Measurements from ENCODE around the gene LARP6.
"Not testable (repeated sequence)": the region's sequence is repeated elsewhere in the genome, so short reads cannot be mapped to it uniquely, and the experiment has no call there.

Gene LARP6

DNA sequence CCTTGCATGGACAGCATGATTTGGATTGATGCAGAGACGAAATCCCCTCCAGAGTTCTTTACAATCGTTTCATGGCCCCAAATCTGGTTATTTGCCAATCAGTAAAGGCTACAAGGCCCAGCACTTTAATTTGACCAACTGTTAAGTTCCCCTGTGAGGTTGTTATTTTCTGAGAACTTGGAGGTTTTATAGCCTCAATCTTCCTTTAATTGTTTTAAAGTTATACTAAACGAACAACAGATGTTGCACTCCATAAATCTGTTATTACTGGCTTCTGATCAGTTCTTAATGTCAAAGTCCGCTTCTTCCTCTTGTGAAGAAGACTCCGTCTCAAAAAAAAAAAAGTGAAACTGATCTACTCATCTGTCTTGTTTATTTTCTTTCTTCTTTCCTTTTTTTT is 30.8 kb downstream of the LARP6 start:
- no peak overlapping the region for H3K27ac Mint-ChIP-seq
- no peaks in the 10 kb centered on the region for H3K36me3 Mint-ChIP-seq
- no peaks in the 10 kb centered on the region for H3K9me3 Mint-ChIP-seq
- H3K4me1 Mint-ChIP-seq = no peaks in the 10 kb centered on the region
- H3K27me3 Mint-ChIP-seq = peaks cover 7% of the 10 kb centered on the region
- no peak overlapping the region for H3K4me3 Mint-ChIP-seq

DNA sequence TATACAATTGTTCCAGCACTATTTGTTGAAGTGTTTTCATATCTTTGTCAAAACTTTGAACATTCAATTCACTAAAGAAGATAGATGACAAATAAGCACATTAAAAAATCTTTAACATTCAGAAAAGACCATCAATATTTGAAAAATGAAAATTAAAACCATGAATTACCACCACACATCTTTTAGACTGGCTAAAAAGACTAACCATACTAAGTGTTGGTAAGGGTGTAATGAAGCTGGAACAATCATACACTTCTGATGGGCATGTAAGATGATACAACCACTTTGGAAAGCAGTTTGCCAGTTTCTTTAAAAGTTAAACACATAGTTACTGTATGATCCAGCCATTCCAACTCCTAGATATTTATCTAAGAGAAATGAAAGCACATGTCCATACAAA is 33.7 kb downstream of the LARP6 start:
- Mint-ChIP-seq H3K9me3 (no peaks in the 10 kb centered on the region), H3K4me1 (no peaks in the 10 kb centered on the region), H3K27ac (no peak overlapping the region), H3K4me3 (no peak overlapping the region), H3K27me3 (peaks cover 1% of the 10 kb centered on the region), H3K36me3 (no peaks in the 10 kb centered on the region)

DNA sequence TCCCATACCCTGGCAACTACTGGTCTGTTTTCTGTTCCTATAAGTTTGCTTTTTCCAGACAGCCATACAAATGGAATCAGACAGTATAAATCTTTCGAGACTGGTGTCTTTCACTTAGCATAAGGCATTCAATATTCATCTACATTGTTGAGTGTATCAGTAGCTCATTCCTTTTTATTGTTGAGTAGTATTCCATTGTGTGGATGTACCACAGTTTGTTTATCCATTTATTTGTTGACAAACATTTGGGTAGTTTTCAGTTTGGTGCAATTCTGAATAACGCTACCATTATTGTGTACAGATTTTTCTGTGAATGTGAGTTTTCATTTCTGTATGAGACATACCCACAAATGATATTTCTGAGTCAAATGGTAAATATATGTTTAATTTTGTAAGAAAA is 35.4 kb downstream of the LARP6 start:
- H3K4me1 Mint-ChIP-seq = no peaks in the 10 kb centered on the region
- no peaks in the 10 kb centered on the region for H3K9me3 Mint-ChIP-seq
- no peak overlapping the region for H3K4me3 Mint-ChIP-seq
- H3K27me3 Mint-ChIP-seq = no peaks in the 10 kb centered on the region
- no peak overlapping the region for H3K27ac Mint-ChIP-seq
- H3K36me3 Mint-ChIP-seq = no peaks in the 10 kb centered on the region

DNA sequence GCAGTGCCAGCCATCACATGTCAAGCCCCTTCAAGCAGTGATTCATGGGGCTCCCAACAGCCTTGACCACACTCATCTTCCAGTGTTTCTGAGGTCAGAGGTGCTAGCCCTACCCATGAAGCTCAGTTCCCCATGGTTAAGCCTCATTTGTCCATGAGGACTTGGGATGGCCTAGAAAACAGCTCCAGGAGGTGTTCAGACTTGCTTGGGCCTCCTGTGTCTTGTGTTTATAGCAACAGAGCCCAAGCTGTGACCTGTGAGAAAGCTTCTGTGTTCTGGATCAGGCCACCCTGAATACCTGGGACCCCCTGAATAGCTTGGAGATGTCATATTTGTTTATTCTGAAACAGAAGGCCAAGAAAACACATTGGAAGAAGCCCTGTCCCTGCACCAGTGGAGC is 36.7 kb downstream of the LARP6 start:
- Mint-ChIP-seq H3K27ac (no peak overlapping the region), H3K9me3 (no peaks in the 10 kb centered on the region), H3K4me3 (no peak overlapping the region), H3K4me1 (no peaks in the 10 kb centered on the region), H3K36me3 (no peaks in the 10 kb centered on the region), H3K27me3 (no peaks in the 10 kb centered on the region)

DNA sequence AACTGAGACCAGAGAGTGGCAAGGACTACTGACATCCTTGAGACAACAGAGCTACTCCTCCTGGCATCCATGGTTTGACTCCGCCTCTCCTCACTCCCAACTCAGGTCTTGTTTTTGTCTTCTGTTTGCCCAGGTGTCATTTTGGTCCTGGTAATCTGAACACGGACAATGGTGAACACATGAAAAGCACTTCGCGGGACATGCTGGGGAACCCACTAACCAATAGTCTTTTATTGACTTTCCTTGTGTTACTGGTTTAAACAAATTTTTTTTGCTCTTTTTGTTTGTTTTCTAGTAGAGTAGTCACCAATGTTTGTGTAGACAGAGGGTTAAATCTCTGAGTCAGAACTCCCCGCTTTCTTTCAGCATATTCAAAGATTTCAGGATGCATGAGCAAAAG is 38.4 kb downstream of the LARP6 start:
- Mint-ChIP-seq H3K27me3 (no peaks in the 10 kb centered on the region), H3K4me3 (no peak overlapping the region), H3K27ac (no peak overlapping the region)

DNA sequence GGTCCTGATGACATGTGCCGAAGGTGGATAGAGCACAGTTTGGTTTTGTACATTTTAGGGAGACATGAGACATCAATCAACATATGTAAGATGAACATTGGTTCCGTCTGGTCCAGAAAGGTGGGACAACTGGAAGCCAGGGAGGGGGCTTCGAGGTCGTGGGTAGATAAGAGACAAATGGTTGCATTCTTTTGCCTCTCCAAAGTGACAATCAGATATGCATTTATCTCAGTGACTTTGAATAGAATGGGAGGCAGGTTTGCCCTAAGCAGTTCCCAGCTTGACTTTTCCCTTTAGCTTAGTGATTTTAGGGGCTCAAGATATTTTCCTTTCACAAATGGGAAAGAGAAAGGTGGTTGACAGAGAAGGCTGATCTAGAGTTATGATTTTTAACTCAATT is 38.9 kb downstream of the LARP6 start:
- H3K4me1 Mint-ChIP-seq, H3K36me3 Mint-ChIP-seq, H3K27ac Mint-ChIP-seq, H3K27me3 Mint-ChIP-seq, H3K4me3 Mint-ChIP-seq, H3K9me3 Mint-ChIP-seq: not testable (repeated sequence)

More for the DNA sequence above, 38.4 kb downstream of the LARP6 start:
- no peaks in the 10 kb centered on the region for H3K9me3 Mint-ChIP-seq
- H3K4me1 Mint-ChIP-seq = peaks cover 4% of the 10 kb centered on the region
- H3K36me3 Mint-ChIP-seq = no peaks in the 10 kb centered on the region

DNA sequence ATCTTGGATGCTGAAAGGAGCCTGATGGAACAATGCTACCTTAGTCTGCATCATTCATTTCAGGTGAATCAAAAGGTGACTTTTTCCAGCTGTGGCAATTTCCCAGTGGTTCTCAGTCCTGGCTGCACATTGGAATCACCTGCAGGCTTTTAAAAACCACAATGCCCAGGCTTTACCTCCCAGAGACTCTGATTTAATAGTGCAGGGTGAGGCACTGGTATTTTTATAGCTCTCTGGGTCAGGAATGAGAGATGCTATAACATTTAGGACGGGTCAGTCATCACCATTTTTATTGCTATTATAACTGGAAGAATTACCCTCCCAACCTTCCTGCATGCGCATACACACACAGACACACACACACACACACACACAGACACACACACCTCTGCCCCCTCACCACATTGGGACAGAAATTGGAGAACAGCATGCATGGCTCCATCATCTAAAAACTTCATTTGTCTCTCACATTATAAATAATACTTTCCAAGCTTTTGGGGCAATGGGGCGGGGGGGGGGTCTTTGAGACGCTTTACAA is 41.1 kb downstream of the LARP6 start:
- Mint-ChIP-seq H3K9me3 (no peaks in the 10 kb centered on the region), H3K27ac (no peak overlapping the region), H3K4me1 (peaks cover 4% of the 10 kb centered on the region), H3K36me3 (no peaks in the 10 kb centered on the region), H3K27me3 (no peaks in the 10 kb centered on the region), H3K4me3 (no peak overlapping the region)

DNA sequence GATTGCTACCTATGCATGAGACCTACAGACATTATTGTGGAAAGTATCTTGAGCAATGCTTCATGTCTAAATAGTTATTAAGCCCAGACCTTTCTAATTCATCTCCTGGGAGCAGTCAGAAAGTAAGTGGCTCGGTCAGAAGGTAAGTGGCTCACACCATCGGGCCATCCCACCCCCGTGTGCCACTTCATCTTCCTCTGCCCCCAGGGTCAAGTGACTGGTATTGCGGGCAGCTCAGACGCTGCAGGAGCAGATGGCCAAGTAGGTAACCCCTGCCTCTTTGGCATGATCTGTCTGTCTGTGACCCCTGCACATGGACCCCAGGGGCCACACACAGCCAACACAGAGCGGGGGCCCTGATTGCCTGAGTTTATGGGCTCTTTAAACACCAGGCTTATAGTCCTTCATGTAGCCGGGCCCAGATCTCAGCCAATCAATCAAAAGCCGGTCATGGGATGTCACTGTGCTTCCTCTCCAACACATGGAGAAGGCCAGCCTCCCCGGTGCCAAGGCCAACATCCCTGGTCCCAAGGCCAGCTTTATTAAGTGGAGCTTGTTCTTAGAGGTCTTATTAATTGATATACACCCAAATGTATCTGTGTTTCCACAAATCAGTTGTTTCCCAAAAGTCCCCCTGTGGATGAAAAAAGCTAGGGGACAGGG is 42.9 kb downstream of the LARP6 start:
- H3K9me3 Mint-ChIP-seq = no peaks in the 10 kb centered on the region
- H3K27me3 Mint-ChIP-seq = no peaks in the 10 kb centered on the region
- no peak overlapping the region for H3K4me3 Mint-ChIP-seq
- H3K36me3 Mint-ChIP-seq = no peaks in the 10 kb centered on the region
- no peak overlapping the region for H3K27ac Mint-ChIP-seq
- H3K4me1 Mint-ChIP-seq = peaks cover 14% of the 10 kb centered on the region

DNA sequence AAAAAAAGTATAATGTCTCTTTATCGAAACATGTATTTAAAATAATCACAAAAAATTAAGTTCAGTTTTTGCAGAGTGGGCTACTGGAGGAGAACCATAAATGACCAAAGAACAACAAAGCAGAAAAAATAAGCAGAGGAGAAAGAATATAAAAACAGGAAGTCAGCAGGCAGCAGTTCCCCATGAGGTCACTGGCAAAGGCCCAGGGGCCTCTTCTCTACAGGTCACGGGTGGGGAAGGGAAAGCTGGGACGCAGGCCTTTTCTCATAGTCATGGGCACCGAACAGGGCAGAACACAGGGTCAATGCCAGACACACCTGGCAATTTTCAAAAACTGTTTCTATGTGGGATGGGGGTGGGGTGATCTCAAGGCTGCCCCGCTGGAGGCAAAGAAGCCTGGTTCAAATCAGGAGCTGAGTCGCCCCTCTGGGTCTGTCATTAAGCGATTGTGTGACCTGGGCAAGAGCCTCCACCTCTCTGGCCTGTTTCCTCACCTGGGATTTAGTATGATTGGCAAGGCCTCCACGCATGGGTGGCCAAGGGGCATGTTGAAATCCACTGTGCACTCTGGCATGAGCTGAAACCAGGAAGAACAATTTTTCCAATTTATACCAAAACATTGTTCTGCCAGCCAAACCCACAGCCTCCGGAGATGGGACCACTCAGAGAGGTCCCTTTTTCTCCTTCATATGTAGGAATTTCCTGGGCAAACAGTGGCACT is 46.8 kb downstream of the LARP6 start:
- no peak overlapping the region for H3K4me3 Mint-ChIP-seq
- no peak overlapping the region for H3K27ac Mint-ChIP-seq
- peaks cover 14% of the 10 kb centered on the region for H3K4me1 Mint-ChIP-seq
- H3K27me3 Mint-ChIP-seq = no peaks in the 10 kb centered on the region
- no peaks in the 10 kb centered on the region for H3K36me3 Mint-ChIP-seq
- no peaks in the 10 kb centered on the region for H3K9me3 Mint-ChIP-seq

DNA sequence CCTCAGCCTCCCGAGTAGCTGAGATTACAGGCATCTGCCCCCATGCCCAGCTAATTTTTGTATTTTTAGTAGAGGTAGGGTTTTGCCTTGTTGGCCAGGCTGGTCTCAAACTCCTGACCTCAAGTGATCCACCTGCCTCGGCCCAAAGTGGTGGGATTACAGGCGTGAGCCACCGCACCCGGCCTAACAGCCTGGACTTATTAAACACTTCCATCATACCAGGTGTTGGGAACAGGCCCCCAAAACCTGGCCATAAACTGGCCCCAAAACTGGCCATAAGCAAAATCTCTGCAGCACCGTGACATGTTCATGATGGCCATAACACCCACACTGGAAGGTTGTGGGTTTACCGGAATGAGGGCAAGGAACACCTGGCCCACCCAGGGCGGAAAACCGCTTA is 49.6 kb downstream of the LARP6 start:
- H3K27ac Mint-ChIP-seq, H3K4me3 Mint-ChIP-seq, H3K27me3 Mint-ChIP-seq, H3K9me3 Mint-ChIP-seq, H3K36me3 Mint-ChIP-seq: not testable (repeated sequence)
- peaks cover 10% of the 10 kb centered on the region for H3K4me1 Mint-ChIP-seq

DNA sequence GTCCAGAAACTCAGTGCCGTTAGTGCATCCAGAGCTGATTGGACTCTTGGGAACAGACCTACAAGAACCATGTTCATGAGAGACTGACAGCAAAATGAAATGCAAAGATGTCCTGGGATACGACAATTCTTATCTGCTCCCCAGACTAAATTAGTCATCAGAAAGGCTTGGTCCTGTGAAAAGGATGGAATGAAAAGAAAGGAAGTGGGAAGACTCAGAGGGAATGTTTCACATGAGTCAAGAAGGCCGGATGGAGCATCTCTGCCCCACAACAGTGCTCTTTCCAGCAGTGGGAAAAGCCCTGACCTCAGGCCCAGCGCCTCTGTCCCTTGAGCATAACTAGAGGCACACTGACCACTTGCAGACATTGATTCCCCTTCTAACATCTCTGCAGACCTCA is 51.3 kb downstream of the LARP6 start:
- H3K9me3 Mint-ChIP-seq = no peaks in the 10 kb centered on the region
- no peaks in the 10 kb centered on the region for H3K27me3 Mint-ChIP-seq
- no peak overlapping the region for H3K4me3 Mint-ChIP-seq
- no peak overlapping the region for H3K27ac Mint-ChIP-seq
- no peaks in the 10 kb centered on the region for H3K36me3 Mint-ChIP-seq
- H3K4me1 Mint-ChIP-seq = peaks cover 10% of the 10 kb centered on the region

DNA sequence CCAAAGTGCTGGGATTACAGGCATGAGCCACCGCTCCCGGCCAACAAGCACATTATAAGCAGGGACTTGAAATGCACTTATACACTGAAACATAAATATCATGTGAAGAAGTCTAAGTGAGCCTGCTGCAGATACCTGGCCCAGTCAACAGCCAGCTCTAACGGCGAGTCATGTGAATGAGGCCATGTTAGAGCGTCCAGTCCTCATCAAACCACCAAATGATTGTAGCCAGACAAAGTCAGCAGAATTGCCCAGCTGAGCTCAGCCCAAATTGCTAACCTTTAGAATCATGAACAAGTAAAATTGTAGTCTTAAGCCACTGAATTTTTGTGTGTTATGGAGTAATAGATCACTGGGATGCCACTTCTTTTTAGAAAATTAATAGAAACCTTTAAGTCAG is 52.8 kb downstream of the LARP6 start:
- Mint-ChIP-seq H3K27ac (no peak overlapping the region), H3K36me3 (no peaks in the 10 kb centered on the region), H3K4me1 (peaks cover under 1% of the 10 kb centered on the region), H3K9me3 (no peaks in the 10 kb centered on the region), H3K4me3 (no peak overlapping the region), H3K27me3 (no peaks in the 10 kb centered on the region)

DNA sequence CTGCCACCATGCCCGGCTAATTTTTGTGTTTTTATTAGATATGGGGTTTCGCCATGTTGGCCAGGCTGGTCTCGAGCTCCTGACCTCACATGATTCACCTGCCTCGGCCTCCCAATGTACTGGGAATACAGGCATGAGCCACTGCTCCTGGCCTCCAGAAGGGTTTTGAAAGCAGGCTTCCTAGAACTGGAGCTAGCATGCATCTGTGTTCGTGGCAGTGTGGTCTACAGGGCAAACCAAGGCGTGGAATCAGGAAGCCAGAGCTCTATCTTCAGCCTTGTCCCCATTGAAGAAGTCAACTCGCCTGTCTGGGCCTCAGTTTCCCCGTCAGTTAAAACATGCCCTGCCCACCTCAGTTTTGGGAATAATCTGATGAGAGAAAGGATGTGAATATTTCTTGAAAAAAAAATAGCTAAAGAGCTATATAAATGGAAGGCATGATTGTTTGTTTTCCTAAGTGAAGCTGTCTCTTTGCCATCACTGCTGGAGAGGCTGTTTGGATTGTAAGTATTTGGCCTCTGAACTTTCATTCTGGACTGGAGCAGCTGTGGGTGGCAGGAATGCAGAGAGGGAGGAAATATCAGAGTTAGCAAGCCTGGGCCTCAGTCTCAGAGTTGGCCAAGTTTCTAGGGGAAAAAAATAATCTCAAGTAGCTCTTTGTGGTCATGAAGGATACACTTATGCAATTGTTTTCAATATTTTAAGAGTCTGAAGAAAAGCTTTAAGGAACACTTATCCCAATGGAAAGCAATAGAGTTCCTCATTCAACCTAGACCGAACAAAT is 54.1 kb downstream of the LARP6 start:
- no peak overlapping the region for H3K27ac Mint-ChIP-seq

DNA sequence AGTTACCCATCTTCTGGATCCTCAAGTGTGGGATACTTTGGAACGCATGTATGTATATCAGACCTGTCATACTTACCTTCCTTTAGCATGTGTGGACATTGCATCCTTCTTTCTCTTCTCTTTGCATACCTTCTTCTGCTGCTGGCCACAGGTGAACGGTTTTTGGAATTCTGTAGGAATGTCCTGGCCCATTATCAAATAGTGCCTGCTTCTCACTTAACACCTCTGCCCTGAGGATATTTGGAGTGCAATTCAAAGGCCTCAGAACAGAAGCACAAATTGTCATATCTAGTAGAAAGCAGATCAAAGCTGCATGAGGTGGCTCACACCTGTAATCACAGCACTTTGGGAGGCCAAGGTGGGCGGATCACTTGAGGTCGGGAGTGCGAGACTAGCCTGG is 56.5 kb downstream of the LARP6 start:
- H3K4me3 Mint-ChIP-seq = no peak overlapping the region
- H3K27me3 Mint-ChIP-seq = no peaks in the 10 kb centered on the region
- no peaks in the 10 kb centered on the region for H3K4me1 Mint-ChIP-seq
- H3K9me3 Mint-ChIP-seq = no peaks in the 10 kb centered on the region
- no peaks in the 10 kb centered on the region for H3K36me3 Mint-ChIP-seq
- H3K27ac Mint-ChIP-seq = no peak overlapping the region

More for the DNA sequence above, 54.1 kb downstream of the LARP6 start:
- Mint-ChIP-seq H3K9me3 (no peaks in the 10 kb centered on the region), H3K4me1 (no peaks in the 10 kb centered on the region), H3K27me3 (no peaks in the 10 kb centered on the region), H3K4me3 (no peak overlapping the region), H3K36me3 (no peaks in the 10 kb centered on the region)

DNA sequence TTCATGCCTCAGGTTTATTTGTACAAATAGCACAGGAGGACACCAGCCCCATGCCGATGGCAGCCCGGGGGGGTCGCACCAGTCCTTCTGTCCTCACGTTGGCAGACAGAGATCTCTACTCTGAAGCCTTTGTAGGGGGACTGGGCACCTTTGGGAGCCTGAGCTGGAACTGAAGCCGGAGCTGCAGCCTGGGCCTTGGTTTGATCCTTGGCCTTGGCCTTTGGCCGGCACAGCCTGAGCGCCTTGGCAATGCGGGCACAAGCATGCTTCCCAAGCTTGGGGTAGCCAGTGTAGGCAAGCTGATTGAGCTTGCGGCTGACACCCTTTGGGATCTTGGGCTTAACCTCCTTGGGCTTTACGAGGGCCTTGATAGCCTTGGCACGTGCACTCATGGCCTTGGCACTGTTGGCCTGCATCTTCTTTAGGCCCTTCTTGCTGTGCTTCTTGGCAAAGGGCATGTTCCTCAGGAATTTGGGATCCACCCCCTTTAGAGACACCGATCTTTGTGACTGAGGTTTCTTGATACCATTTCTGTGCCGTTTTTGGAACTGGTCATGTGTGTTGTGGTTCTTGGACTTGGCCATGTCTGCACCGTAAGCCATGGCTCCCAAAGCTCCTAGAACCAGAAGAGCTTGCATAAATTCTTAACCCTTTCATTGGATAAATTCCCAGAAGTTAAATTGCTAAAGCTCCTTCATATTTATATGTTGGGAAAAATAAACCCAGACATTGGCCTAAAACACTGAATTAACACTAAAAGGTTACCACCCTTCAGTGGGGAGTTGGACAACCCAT is 57.2 kb downstream of the LARP6 start:
- H3K4me3 Mint-ChIP-seq = no peak overlapping the region
- no peak overlapping the region for H3K27ac Mint-ChIP-seq
- no peaks in the 10 kb centered on the region for H3K4me1 Mint-ChIP-seq
- H3K9me3 Mint-ChIP-seq = no peaks in the 10 kb centered on the region
- H3K27me3 Mint-ChIP-seq = no peaks in the 10 kb centered on the region
- H3K36me3 Mint-ChIP-seq = no peaks in the 10 kb centered on the region
